ENCODE data around the gene BCAS3.
"Not testable (repeated sequence)": the region's sequence is repeated elsewhere in the genome, so short reads cannot be mapped to it uniquely, and the experiment has no call there.

BCAS3 gene

GRCh38 chr17:60864708-60865005 is 187.0 kb downstream of the BCAS3 start:
- H3K27ac ChIP-seq: no peak overlapping the region
- TF ChIP-seq, protein P1, sequence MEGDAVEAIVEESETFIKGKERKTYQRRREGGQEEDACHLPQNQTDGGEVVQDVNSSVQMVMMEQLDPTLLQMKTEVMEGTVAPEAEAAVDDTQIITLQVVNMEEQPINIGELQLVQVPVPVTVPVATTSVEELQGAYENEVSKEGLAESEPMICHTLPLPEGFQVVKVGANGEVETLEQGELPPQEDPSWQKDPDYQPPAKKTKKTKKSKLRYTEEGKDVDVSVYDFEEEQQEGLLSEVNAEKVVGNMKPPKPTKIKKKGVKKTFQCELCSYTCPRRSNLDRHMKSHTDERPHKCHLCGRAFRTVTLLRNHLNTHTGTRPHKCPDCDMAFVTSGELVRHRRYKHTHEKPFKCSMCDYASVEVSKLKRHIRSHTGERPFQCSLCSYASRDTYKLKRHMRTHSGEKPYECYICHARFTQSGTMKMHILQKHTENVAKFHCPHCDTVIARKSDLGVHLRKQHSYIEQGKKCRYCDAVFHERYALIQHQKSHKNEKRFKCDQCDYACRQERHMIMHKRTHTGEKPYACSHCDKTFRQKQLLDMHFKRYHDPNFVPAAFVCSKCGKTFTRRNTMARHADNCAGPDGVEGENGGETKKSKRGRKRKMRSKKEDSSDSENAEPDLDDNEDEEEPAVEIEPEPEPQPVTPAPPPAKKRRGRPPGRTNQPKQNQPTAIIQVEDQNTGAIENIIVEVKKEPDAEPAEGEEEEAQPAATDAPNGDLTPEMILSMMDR (conservative IDR thresholded peaks at IDR 0.05): no peak
- no peak for TF ChIP-seq ZFX (IDR thresholded peaks at IDR 0.05)

DNA sequence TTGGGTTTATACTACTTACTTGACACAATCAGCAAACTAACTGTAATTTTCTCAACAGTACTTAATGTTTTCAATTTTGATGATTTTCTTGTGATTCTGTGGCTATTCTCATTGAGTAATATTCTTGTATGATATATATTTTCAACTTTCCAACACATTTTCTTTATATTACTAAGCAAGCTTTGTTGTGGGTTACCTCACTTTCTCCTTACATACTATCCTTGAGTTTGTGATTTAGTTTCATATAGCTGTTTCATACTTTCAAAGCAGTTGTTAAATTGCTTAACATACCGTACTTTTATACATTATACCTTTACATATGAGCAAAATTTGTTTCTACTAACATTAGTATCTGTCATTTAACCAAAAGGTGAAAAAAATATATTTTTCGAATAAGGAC is 197.1 kb downstream of the BCAS3 start:
- H3K27ac ChIP-seq: no peak overlapping the region
- TF ChIP-seq ZFX (IDR thresholded peaks at IDR 0.05): no peak
- TF ChIP-seq, protein P1 (conservative IDR thresholded peaks at IDR 0.05): no peak

DNA sequence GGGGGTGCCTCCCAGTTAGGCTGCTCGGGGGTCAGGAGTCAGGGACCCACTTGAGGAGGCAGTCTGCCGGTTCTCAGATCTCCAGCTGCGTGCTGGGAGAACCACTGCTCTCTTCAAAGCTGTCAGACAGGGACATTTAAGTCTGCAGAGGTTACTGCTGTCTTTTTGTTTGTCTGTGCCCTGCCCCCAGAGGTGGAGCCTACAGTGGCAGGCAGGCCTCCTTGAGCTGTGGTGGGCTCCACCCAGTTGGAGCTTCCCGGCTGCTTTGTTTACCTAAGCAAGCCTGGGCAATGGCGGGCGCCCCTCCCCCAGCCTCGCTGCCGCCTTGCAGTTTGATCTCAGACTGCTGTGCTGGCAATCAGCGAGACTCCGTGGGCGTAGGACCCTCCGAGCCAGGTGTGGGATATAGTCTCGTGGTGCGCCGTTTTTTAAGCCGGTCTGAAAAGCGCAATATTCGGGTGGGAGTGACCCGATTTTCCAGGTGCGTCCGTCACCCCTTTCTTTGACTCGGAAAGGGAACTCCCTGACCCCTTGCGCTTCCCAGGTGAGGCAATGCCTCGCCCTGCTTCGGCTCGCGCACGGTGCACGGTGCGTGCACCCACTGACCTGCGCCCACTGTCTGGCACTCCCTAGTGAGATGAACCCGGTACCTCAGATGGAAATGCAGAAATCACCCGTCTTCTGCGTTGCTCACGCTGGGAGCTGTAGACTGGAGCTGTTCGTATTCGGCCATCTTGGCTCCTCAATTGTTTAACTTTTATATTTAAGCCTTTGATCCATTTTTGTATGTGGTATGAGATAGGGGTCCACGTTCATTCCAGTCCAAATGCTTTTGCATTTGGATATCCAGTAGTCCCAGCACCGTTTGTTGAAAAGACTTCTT is 209.3 kb downstream of the BCAS3 start:
- H3K27ac ChIP-seq: not testable (repeated sequence)

- TF ChIP-seq, protein P1 (conservative IDR thresholded peaks at IDR 0.05): no peak
- no peak for TF ChIP-seq ZFX (IDR thresholded peaks at IDR 0.05)
- no peak overlapping the region for H3K27ac ChIP-seq
These were observed 210.0 kb downstream of the BCAS3 start for GRCh38 chr17:60887614-60888028.

GRCh38 chr17:60888812-60889709 is 211.4 kb downstream of the BCAS3 start:
- TF ChIP-seq ZFX (IDR thresholded peaks at IDR 0.05): no peak
- TF ChIP-seq, protein P1 (conservative IDR thresholded peaks at IDR 0.05): no peak
- H3K27ac ChIP-seq: no peak overlapping the region

DNA sequence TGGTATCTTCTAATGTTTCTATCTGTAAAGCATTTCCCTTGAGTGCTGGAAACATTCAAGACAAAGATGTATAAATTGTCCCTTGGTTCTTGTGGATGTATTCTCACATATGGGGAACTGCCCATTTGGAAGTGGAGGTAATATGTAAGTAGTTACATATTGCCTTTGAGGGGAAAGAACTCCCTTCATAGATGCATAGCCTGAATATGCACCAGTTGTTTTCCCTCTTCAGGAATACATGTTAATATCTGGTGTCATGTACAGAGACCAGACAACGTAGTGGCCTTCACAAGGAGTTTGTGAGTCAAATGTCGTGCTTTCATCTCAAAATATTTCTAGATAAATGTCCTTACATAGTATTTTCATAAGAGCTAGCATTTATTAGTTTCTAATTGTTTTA is 213.5 kb downstream of the BCAS3 start:
- TF ChIP-seq ZFX (IDR thresholded peaks at IDR 0.05): no peak
- TF ChIP-seq, protein P1 (conservative IDR thresholded peaks at IDR 0.05): no peak
- no peak overlapping the region for H3K27ac ChIP-seq

DNA sequence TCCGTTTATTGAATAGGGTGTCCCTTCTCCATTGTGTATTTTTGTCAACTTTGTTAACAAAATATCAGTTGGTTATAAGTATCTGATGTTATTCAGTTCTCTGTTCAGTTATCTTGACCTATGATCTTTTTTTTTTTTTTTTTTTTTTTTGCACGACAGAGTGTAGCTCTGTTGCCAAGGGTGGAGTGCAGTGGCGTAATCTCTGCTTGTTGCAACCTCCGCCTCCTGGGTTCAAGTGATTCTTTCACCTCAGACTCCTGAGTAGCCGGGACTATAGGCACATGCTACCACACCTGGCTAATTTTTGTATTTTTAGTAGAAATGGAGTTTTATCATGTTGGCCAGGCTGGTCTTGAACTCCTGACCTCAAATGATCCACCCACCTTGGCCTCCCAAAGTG is 215.8 kb downstream of the BCAS3 start:
- TF ChIP-seq ZFX (IDR thresholded peaks at IDR 0.05): no peak
- TF ChIP-seq, protein P1 (conservative IDR thresholded peaks at IDR 0.05): no peak
- no peak overlapping the region for H3K27ac ChIP-seq

All from C4-2B (cell line).